ENCODE measurements around the gene TM9SF1. TPM values are rescaled to one million over a fixed set of nuclear protein-coding genes. Genes with fewer than 3 reads are reported as not detected.

TM9SF1 gene
- total and polyA plus RNA-seq, 2 of the 13 experiments (the other 11 are each of a cell fraction or from before 2014, with no cell fraction given): 83.2 to 110 TPM

- TF ChIP-seq MEIS1 (CRISPR knock-in tag; IDR thresholded peaks at IDR 0.05; ENCODE audit: borderline replicate concordance) (peak; percentile 100), ZBTB7A (CRISPR knock-in tag; IDR thresholded peaks at IDR 0.05) (peak; percentile 95), ZNF550 (CRISPR knock-in tag; IDR thresholded peaks at IDR 0.05; ENCODE audit: borderline replicate concordance) (peak; percentile 97), ZNF160 (CRISPR knock-in tag; IDR thresholded peaks at IDR 0.05) (peak; percentile 78), MEIS2 (CRISPR knock-in tag; IDR thresholded peaks at IDR 0.05) (peak; percentile 97), EHMT2 (IDR thresholded peaks at IDR 0.05; ENCODE audit: borderline replicate concordance, low read depth, low read length) (no peak), ZSCAN29 (CRISPR knock-in tag; conservative IDR thresholded peaks at IDR 0.05) (peak; percentile 97), XRCC5 (optimal IDR thresholded peaks at IDR 0.05; ENCODE audit: low read length) (peak; percentile 98), ZFP91 (CRISPR knock-in tag; IDR thresholded peaks at IDR 0.05; ENCODE audit: borderline replicate concordance) (no peak), GFI1 (CRISPR knock-in tag; IDR thresholded peaks at IDR 0.05; ENCODE audit: borderline replicate concordance) (no peak), ZNF557 (CRISPR knock-in tag; IDR thresholded peaks at IDR 0.05) (peak; percentile 36; the same call in 1 of the 2 replicates), RORA (CRISPR knock-in tag; IDR thresholded peaks at IDR 0.05) (no peak), ZNF740 (CRISPR knock-in tag; IDR thresholded peaks at IDR 0.05) (peak; percentile 59), AGO1 (IDR thresholded peaks at IDR 0.05; ENCODE audit: low read depth, low read length, poor library complexity, severe bottlenecking) (peak; percentile 94), ZKSCAN1 (IDR thresholded peaks at IDR 0.05; ENCODE audit: low read length) (no peak), ZNF546 (CRISPR knock-in tag; conservative IDR thresholded peaks at IDR 0.05) (peak; percentile 99), YEATS2 (CRISPR knock-in tag; IDR thresholded peaks at IDR 0.05; ENCODE audit: borderline replicate concordance) (peak; percentile 98), RARA (CRISPR knock-in tag; IDR thresholded peaks at IDR 0.05) (peak; percentile 54; the same call in 1 of the 2 replicates), NBN (conservative IDR thresholded peaks at IDR 0.05) (no peak), SP5 (CRISPR knock-in tag; IDR thresholded peaks at IDR 0.05; ENCODE audit: borderline replicate concordance, low read depth) (no peak; the same call in 1 of the 2 replicates), ZBTB42 (CRISPR knock-in tag; IDR thresholded peaks at IDR 0.05) (peak; percentile 97), ZSCAN5A (CRISPR knock-in tag; IDR thresholded peaks at IDR 0.05; ENCODE audit: borderline replicate concordance) (peak; percentile 95; the same call in 1 of the 2 replicates), ZFP36L2 (CRISPR knock-in tag; IDR thresholded peaks at IDR 0.05) (peak; percentile 89; the same call in 1 of the 2 replicates), ZNF749 (CRISPR knock-in tag; IDR thresholded peaks at IDR 0.05; ENCODE audit: borderline replicate concordance) (peak; percentile 98; the same call in 1 of the 2 replicates), BCL3 (CRISPR knock-in tag; IDR thresholded peaks at IDR 0.05) (peak; percentile 99)
Observed at GRCh38 chr14:24195186-24196070, at the start of gene TM9SF1 (continued).
